Peyer's patch (tissue), 4 donors: ENCODE measurements around the gene CCDC110.

Experiments used
- POLR2A ChIP-seq, 2 donors: fragments of 450-650 bp; IDR thresholded peaks; one replicate each; pipeline ENCODE4 v1.5.1; 2017; ENCODE audit warnings: antibody characterized with exemption in 2 of 2, mild to moderate bottlenecking in 2 of 2, moderate library complexity in 2 of 2
- TF ChIP-seq, protein P1 (sequence below), 6 experiments: fragments of 450-650 bp in 4 of 6; fragments of 200-600 bp in 2 of 6; sonication (generic) in 1 of 6; IDR thresholded peaks; one replicate each; pipeline ENCODE4 v1.5.1; 2017 to 2019; ENCODE audit warnings: antibody characterized with exemption in 6 of 6, mild to moderate bottlenecking in 3 of 6, moderate library complexity in 1 of 6

GRCh38 chr4:185457136-185457535, 14.4 kb downstream of the CCDC110 start:
- TF ChIP-seq POLR2A (IDR thresholded peaks at IDR 0.05), result no peak
- TF ChIP-seq, protein P1, sequence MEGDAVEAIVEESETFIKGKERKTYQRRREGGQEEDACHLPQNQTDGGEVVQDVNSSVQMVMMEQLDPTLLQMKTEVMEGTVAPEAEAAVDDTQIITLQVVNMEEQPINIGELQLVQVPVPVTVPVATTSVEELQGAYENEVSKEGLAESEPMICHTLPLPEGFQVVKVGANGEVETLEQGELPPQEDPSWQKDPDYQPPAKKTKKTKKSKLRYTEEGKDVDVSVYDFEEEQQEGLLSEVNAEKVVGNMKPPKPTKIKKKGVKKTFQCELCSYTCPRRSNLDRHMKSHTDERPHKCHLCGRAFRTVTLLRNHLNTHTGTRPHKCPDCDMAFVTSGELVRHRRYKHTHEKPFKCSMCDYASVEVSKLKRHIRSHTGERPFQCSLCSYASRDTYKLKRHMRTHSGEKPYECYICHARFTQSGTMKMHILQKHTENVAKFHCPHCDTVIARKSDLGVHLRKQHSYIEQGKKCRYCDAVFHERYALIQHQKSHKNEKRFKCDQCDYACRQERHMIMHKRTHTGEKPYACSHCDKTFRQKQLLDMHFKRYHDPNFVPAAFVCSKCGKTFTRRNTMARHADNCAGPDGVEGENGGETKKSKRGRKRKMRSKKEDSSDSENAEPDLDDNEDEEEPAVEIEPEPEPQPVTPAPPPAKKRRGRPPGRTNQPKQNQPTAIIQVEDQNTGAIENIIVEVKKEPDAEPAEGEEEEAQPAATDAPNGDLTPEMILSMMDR (IDR thresholded peaks at IDR 0.05), result no peak
